GM12878 (cell line): ENCODE results near the gene CDK17. TPM values are rescaled to one million over a fixed set of nuclear protein-coding genes. Genes with fewer than 3 reads are reported as not detected.

Experiments used
- ATAC-seq: fragments of 200-7000 bp; cut with Tn5 transposase; 3 replicates; pipeline ENCODE4 v1.9.1; 2020; ENCODE audit warnings: mild to moderate bottlenecking, moderate library complexity
- BruUV-seq: library from RNA; stranded (reverse); fragments of 400-500 nt; replicated peaks from 2 replicates; lab custom pipeline; 2021; lab: Mats Ljungman, UMichigan
- CTCF ChIA-PET: fragments of 300-600 bp; sonication (Branson Sonifier 250); formaldehyde crosslinking; extraction: SDS; loops from one replicate; lab custom pipeline; 2021; ENCODE audit warnings: inconsistent platforms; lab: Yijun Ruan, JAX
- POLR2A ChIA-PET: fragments of 350-600 bp; formaldehyde crosslinking; extraction: SDS; loops from one replicate; lab custom pipeline; 2021; ENCODE audit warnings: inconsistent platforms; lab: Charles Lee
- RAD21 ChIA-PET: fragments of 300-600 bp; sonication (Branson Sonifier 250); formaldehyde crosslinking; loops from one replicate; lab custom pipeline; 2023; ENCODE audit warnings: antibody characterized with exemption; ENCODE audit not compliant: unreplicated experiment; lab: Charles Lee
- SMC1A ChIA-PET: fragments of 300-600 bp; sonication (Branson Sonifier 250); formaldehyde crosslinking; loops from one replicate; lab custom pipeline; 2023; ENCODE audit not compliant: unreplicated experiment, uncharacterized antibody; lab: Charles Lee
- DNase-seq: peaks from one replicate; pipeline ENCODE4 v3.0.0-alpha.2; 2011; ENCODE audit warnings: low read depth, low spot score
- FAIRE-seq: peaks from 3 replicates; lab custom pipeline; 2011; peaks lifted over from hg19 to GRCh38; lab: Jason Lieb, UNC
- H2AFZ ChIP-seq: 2 replicates; pipeline ENCODE4 v1.6.0; 2011; ENCODE audit warnings: low read depth, low read length, control low read depth; ENCODE audit not compliant: control insufficient read depth
- H3K27ac ChIP-seq: 2 replicates; pipeline ENCODE4 v1.5.1; 2011; ENCODE audit warnings: control low read depth; ENCODE audit not compliant: control insufficient read depth, insufficient read depth
- H3K27me3 ChIP-seq, 2 experiments: replicated peaks in 1 of 2; 2 replicates each; pipeline versions ENCODE4 v1.6.0 to v1.6.1; 2011; ENCODE audit warnings: low read length in 1 of 2; ENCODE audit not compliant: control insufficient read depth in 2 of 2, insufficient read depth in 2 of 2
- H3K36me3 ChIP-seq, 2 experiments: 2 replicates each; pipeline ENCODE4 v1.5.1; 2011; ENCODE audit warnings: low read length in 1 of 2; ENCODE audit not compliant: control insufficient read depth in 2 of 2, insufficient read depth in 2 of 2
- H3K4me1 ChIP-seq: 2 replicates; pipeline ENCODE4 v1.6.1; 2011; ENCODE audit warnings: mild to moderate bottlenecking, low read length, moderate library complexity, mixed read lengths; ENCODE audit not compliant: control insufficient read depth, insufficient read depth
- H3K4me2 ChIP-seq: 2 replicates; pipeline ENCODE4 v1.6.0; 2011; ENCODE audit warnings: control low read depth; ENCODE audit not compliant: control insufficient read depth, insufficient read depth
- H3K4me3 ChIP-seq: fragments of 200-600 bp; sonication (generic); 2 replicates; pipeline ENCODE4 v1.5.1; 2016
- H3K79me2 ChIP-seq: 2 replicates; pipeline ENCODE4 v1.6.0; 2011; ENCODE audit warnings: low read length; ENCODE audit not compliant: control insufficient read depth, insufficient read depth
- H3K9ac ChIP-seq: 2 replicates; pipeline ENCODE4 v1.8.0; 2011; ENCODE audit warnings: low read length, control low read depth, mixed read lengths; ENCODE audit not compliant: control insufficient read depth, insufficient read depth
- H3K9me3 ChIP-seq: replicated peaks from 3 replicates; pipeline ENCODE4 v1.5.1; 2011; ENCODE audit warnings: mild to moderate bottlenecking, low read length; ENCODE audit not compliant: control insufficient read depth, insufficient read depth
- H4K20me1 ChIP-seq: 2 replicates; pipeline ENCODE4 v1.6.0; 2011; ENCODE audit not compliant: control insufficient read depth, insufficient read depth
- BCLAF1 ChIP-seq: fragments of 450-650 bp; IDR thresholded peaks from 2 replicates; pipeline ENCODE4 v1.6.1; 2017; ENCODE audit warnings: antibody characterized with exemption, mild to moderate bottlenecking, moderate library complexity
- BMI1 ChIP-seq: fragments of 450-650 bp; IDR thresholded peaks from 2 replicates; pipeline ENCODE4 v1.6.1; 2016; ENCODE audit warnings: mild to moderate bottlenecking, moderate library complexity, borderline replicate concordance
- CEBPZ ChIP-seq: fragments of 150-350 bp; IDR thresholded peaks from 2 replicates; pipeline ENCODE4 v1.6.1; 2016; ENCODE audit warnings: low read depth, low read length
- CREM ChIP-seq: IDR thresholded peaks from 2 replicates; pipeline ENCODE4 v1.6.1; 2014; ENCODE audit warnings: antibody characterized with exemption, low read depth
- GABPA ChIP-seq: IDR thresholded peaks from 2 replicates; pipeline ENCODE4 v1.6.1; 2014; ENCODE audit warnings: antibody characterized with exemption, low read depth, mild to moderate bottlenecking, inconsistent platforms
- HDAC2 ChIP-seq: fragments of 200-600 bp; sonication (generic); IDR thresholded peaks from 2 replicates; pipeline ENCODE4 v1.6.1; 2017
- LARP7 ChIP-seq: fragments of 450-650 bp; IDR thresholded peaks from 2 replicates; pipeline ENCODE4 v1.6.1; 2017; ENCODE audit warnings: mild to moderate bottlenecking
- NFYB ChIP-seq: IDR thresholded peaks from 2 replicates; pipeline ENCODE4 v1.6.1; 2011; ENCODE audit warnings: low read depth, mild to moderate bottlenecking, low read length, improper control_type of control experiment, moderate library complexity; ENCODE audit not compliant: insufficient read depth
- WGBS: methylation state at CpG from one replicate; pipeline ENCODE4 v1.1.6; 2016; ENCODE audit warnings: low lambda C conversion rate; ENCODE audit not compliant: insufficient replicate concordance, insufficient coverage; ENCODE audit errors: missing lambda C conversion rate; 5-methylcytosine and 5-hydroxymethylcytosine counted together
- in situ Hi-C: fragments of 300-500 bp; cut with MboI; formaldehyde crosslinking; loops from 9 replicates; pipeline ENCODE4 v1.14.3; 2018; ENCODE audit warnings: mixed read lengths
- intact Hi-C: fragments of 100-400 bp; cut with micrococcal nuclease; formaldehyde crosslinking; loops from one replicate; pipeline ENCODE4 v1.14.2; 2022; ENCODE audit not compliant: unreplicated experiment
- polyA plus RNA-seq, 11 experiments: library from polyadenylated mRNA; depleted of rRNA in 4 of 11; unstranded in 6 of 11; stranded (reverse) in 5 of 11; fragments of >200 nt; fragmentation: Nextera tagmentation in 4 of 11; fragmentation: Illumina TruSeq in 1 of 11; extraction: Ambion mirVana in 4 of 11; extraction: Trizol in 1 of 11; gene quantifications; 1 replicate in 1 of 11; 2 replicates in 10 of 11; pipeline versions ENCODE4 v1.2.1 to v1.2.3, GENCODE V29; 2011 to 2016; ENCODE audit warnings: inconsistent platforms in 2 of 11, missing spikeins in 2 of 11, low read depth in 1 of 11
- total RNA-seq, 4 experiments: library from RNA; depleted of rRNA in 3 of 4; stranded (reverse); fragments of >200 nt in 3 of 4; fragmentation: Illumina TruSeq in 1 of 4; extraction: Trizol in 1 of 4; gene quantifications; 2 replicates each; pipeline versions ENCODE4 v1.2.1 to v1.2.3, GENCODE V29; 2013 to 2021
- TF ChIP-seq, protein P1 (sequence below): fragments of 450-650 bp; IDR thresholded peaks from 2 replicates; pipeline ENCODE4 v1.6.1; 2018; ENCODE audit warnings: mild to moderate bottlenecking, low read depth, moderate library complexity; ENCODE audit not compliant: partially characterized antibody
- TF ChIP-seq, protein P2 (sequence below): IDR thresholded peaks from 2 replicates; pipeline ENCODE4 v1.6.1; 2012; ENCODE audit warnings: low read length, inconsistent platforms

The CDK17 gene
- total and polyA plus RNA-seq, 10 of the 15 experiments (the other 5 are each of a cell fraction or from before 2014, with no cell fraction given): 5.6 to 45.6 (median 18.3) TPM

GRCh38 chr12:96338852-96339471 lies 61.3 kb downstream of the CDK17 start:
- ATAC-seq (no peak), FAIRE-seq (no peak), DNase-seq (no peak)
- Histone ChIP-seq H3K79me2 (peaks cover 50% of the 10 kb centered on the region), H3K36me3 (peaks cover 0 to 7% of the 10 kb centered on the region in 2 experiments; a peak in 2 of 4 replicates), H4K20me1 (no peaks in the 10 kb centered on the region; the same call in 1 of the 2 replicates), H2AFZ (no peak overlapping the region), H3K4me1 (peaks cover 19% of the 10 kb centered on the region; the same call in 1 of the 2 replicates), H3K27ac (no peak overlapping the region), H3K4me3 (no peak overlapping the region), H3K9me3 (peaks cover 10% of the 10 kb centered on the region), H3K9ac (no peak overlapping the region), H3K27me3 (no peaks in the 10 kb centered on the region), H3K4me2 (no peak overlapping the region)
- intact Hi-C loops: loop anchor here (5.0 kb wide), 1 partner anchor 148 kb away; the partner anchor contains the start of gene CFAP54
- ChIA-PET RAD21 (no interaction called here), SMC1A (interaction anchor here (1.1 kb wide), 1 partner anchor 9 kb away, joined by 3 read pairs; no protein-coding TSS in a partner anchor), POLR2A (interaction anchor here (0.5 to 1.8 kb wide), 3 partner anchors 10 to 16 kb away, joined by 3 to 11 read pairs (median 7); no protein-coding TSS in a partner anchor), CTCF (interaction anchor here (1.6 kb wide), 1 partner anchor 16 kb away, joined by 3 read pairs; no protein-coding TSS in a partner anchor)
- BruUV-seq: no TSS peak
- 98% methylated on average over 3 of the region's 3 CpGs for WGBS
- in situ Hi-C loops: no loop called here
- TF ChIP-seq LARP7 (no peak), BCLAF1 (no peak), CREM (no peak), GABPA (no peak), BMI1 (no peak), HDAC2 (no peak), CEBPZ (no peak), NFYB (no peak)
- TF ChIP-seq, protein P1, sequence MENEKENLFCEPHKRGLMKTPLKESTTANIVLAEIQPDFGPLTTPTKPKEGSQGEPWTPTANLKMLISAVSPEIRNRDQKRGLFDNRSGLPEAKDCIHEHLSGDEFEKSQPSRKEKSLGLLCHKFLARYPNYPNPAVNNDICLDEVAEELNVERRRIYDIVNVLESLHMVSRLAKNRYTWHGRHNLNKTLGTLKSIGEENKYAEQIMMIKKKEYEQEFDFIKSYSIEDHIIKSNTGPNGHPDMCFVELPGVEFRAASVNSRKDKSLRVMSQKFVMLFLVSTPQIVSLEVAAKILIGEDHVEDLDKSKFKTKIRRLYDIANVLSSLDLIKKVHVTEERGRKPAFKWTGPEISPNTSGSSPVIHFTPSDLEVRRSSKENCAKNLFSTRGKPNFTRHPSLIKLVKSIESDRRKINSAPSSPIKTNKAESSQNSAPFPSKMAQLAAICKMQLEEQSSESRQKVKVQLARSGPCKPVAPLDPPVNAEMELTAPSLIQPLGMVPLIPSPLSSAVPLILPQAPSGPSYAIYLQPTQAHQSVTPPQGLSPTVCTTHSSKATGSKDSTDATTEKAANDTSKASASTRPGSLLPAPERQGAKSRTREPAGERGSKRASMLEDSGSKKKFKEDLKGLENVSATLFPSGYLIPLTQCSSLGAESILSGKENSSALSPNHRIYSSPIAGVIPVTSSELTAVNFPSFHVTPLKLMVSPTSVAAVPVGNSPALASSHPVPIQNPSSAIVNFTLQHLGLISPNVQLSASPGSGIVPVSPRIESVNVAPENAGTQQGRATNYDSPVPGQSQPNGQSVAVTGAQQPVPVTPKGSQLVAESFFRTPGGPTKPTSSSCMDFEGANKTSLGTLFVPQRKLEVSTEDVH: no peak
- TF ChIP-seq, protein P2, sequence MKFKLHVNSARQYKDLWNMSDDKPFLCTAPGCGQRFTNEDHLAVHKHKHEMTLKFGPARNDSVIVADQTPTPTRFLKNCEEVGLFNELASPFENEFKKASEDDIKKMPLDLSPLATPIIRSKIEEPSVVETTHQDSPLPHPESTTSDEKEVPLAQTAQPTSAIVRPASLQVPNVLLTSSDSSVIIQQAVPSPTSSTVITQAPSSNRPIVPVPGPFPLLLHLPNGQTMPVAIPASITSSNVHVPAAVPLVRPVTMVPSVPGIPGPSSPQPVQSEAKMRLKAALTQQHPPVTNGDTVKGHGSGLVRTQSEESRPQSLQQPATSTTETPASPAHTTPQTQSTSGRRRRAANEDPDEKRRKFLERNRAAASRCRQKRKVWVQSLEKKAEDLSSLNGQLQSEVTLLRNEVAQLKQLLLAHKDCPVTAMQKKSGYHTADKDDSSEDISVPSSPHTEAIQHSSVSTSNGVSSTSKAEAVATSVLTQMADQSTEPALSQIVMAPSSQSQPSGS: no peak
